Suprapubic skin (tissue), 4 donors: ENCODE data around the gene KCNIP4. TPM values are rescaled to one million over a fixed set of nuclear protein-coding genes. Genes with fewer than 3 reads are reported as not detected.

Experiments
- DNase-seq, 2 donors: peaks; one replicate each; pipeline ENCODE4 v3.0.0-alpha.2; 2019; ENCODE audit warnings: low spot score in 2 of 2
- H3K27ac ChIP-seq: fragments of 200-600 bp; sonication (generic); one replicate; pipeline ENCODE4 v1.5.1; 2019
- H3K27me3 ChIP-seq: fragments of 200-600 bp; sonication (generic); one replicate; pipeline ENCODE4 v1.5.1; 2019
- H3K36me3 ChIP-seq: fragments of 200-600 bp; sonication (generic); one replicate; pipeline ENCODE4 v1.5.1; 2019
- H3K4me1 ChIP-seq: fragments of 200-600 bp; sonication (generic); one replicate; pipeline ENCODE4 v1.5.1; 2019
- H3K4me3 ChIP-seq: fragments of 200-600 bp; sonication (generic); one replicate; pipeline ENCODE4 v1.5.1; 2019; ENCODE audit warnings: mild to moderate bottlenecking
- H3K9me3 ChIP-seq: fragments of 200-600 bp; sonication (generic); one replicate; pipeline ENCODE4 v1.5.1; 2019
- EP300 ChIP-seq: sonication (generic); formaldehyde crosslinking; IDR thresholded peaks from one replicate; pipeline ENCODE4 v1.6.1; 2017; ENCODE audit warnings: antibody characterized with exemption
- POLR2A ChIP-seq, 2 donors: fragments of 450-650 bp; IDR thresholded peaks; one replicate each; pipeline ENCODE4 v1.6.1; 2017; ENCODE audit warnings: antibody characterized with exemption in 2 of 2, mild to moderate bottlenecking in 2 of 2, moderate library complexity in 2 of 2
- POLR2AphosphoS5 ChIP-seq, 3 donors: sonication (generic); formaldehyde crosslinking; IDR thresholded peaks; one replicate each; pipeline ENCODE4 v1.6.1; 2017; ENCODE audit warnings: antibody characterized with exemption in 3 of 3
- WGBS: methylation state at CpG from one replicate; pipeline ENCODE4 v1.1.5; 2018; 5-methylcytosine and 5-hydroxymethylcytosine counted together
- total RNA-seq, 4 donors: library from RNA; depleted of rRNA; stranded (reverse); fragments of >200 nt; gene quantifications; one replicate each; pipeline ENCODE4 v1.1.0, GENCODE V29; 2016
- TF ChIP-seq, protein P1 (sequence below), 2 donors: fragments of 200-600 bp in 1 of 2; fragments of 450-650 bp in 1 of 2; sonication (generic) in 1 of 2; IDR thresholded peaks; one replicate each; pipeline ENCODE4 v1.5.1; 2016 to 2019; ENCODE audit warnings: antibody characterized with exemption in 2 of 2, mild to moderate bottlenecking in 1 of 2, moderate library complexity in 1 of 2

KCNIP4 gene
- total RNA-seq, 4 donors from 2014 or later = not detected

GRCh38 chr4:21893136-21893535 is 55.4 kb downstream of the KCNIP4 start:
- Histone ChIP-seq H3K9me3 (peaks cover 4% of the 10 kb centered on the region), H3K4me3 (no peak overlapping the region), H3K36me3 (no peaks in the 10 kb centered on the region), H3K27me3 (no peaks in the 10 kb centered on the region), H3K27ac (no peak overlapping the region), H3K4me1 (no peaks in the 10 kb centered on the region)
- TF ChIP-seq POLR2A (IDR thresholded peaks at IDR 0.05) = no peak
- TF ChIP-seq, protein P1, sequence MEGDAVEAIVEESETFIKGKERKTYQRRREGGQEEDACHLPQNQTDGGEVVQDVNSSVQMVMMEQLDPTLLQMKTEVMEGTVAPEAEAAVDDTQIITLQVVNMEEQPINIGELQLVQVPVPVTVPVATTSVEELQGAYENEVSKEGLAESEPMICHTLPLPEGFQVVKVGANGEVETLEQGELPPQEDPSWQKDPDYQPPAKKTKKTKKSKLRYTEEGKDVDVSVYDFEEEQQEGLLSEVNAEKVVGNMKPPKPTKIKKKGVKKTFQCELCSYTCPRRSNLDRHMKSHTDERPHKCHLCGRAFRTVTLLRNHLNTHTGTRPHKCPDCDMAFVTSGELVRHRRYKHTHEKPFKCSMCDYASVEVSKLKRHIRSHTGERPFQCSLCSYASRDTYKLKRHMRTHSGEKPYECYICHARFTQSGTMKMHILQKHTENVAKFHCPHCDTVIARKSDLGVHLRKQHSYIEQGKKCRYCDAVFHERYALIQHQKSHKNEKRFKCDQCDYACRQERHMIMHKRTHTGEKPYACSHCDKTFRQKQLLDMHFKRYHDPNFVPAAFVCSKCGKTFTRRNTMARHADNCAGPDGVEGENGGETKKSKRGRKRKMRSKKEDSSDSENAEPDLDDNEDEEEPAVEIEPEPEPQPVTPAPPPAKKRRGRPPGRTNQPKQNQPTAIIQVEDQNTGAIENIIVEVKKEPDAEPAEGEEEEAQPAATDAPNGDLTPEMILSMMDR (IDR thresholded peaks at IDR 0.05) = no peak
- 52% methylated on average over 5 of the region's 5 CpGs for WGBS
- no peak for DNase-seq

DNA sequence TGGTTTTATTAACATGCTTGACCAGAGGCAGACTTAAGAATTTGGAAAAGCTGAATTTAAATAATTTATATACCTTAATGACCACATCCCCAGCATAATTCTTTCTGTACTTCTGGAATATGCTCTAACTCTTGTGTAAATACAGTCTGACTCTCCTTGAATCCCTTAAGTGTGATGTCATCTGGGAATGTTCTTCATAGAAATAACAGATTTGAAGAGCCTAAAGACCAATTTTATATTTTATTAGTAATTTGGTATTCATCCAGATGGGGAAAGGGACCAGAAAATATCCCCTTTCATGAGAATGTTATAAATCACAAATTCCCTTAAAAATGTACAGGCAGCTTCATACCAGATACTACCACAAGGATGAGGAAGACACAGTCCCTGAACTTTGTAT is 58.3 kb downstream of the KCNIP4 start:
- no peak for DNase-seq
- no peaks in the 10 kb centered on the region for H3K4me1 ChIP-seq
- no peak overlapping the region for H3K27ac ChIP-seq
- no peaks in the 10 kb centered on the region for H3K9me3 ChIP-seq
- TF ChIP-seq EP300 = no peak
- no peaks in the 10 kb centered on the region for H3K36me3 ChIP-seq
- H3K27me3 ChIP-seq = no peaks in the 10 kb centered on the region
- no peak overlapping the region for H3K4me3 ChIP-seq

GRCh38 chr4:21888195-21888976 is 60.2 kb downstream of the KCNIP4 start:
- no peak for DNase-seq
- 68% methylated on average over 3 of the region's 3 CpGs for WGBS
- Histone ChIP-seq H3K36me3 (no peaks in the 10 kb centered on the region), H3K4me1 (no peaks in the 10 kb centered on the region), H3K27ac (no peak overlapping the region), H3K27me3 (no peaks in the 10 kb centered on the region), H3K4me3 (no peak overlapping the region), H3K9me3 (no peaks in the 10 kb centered on the region)
- TF ChIP-seq POLR2A (IDR thresholded peaks at IDR 0.05) = no peak
- no peak for TF ChIP-seq EP300

DNA sequence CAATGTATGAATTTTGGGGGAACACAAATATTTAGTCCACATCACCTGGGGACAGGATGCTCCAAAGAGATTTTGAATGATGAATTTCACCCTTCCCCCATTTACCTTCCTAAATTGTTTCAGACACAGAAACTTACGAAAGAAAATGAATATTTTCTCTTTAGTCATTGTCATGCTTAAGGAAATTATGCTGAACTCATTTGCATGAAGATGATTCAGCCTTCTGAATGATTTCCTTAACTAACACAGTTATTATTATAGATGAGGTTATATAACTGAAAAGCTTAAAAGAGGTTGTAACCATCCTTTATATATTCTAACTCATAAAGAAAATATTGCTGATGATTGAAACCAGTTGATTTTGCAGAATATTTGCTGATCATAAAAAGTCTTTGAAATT is 61.1 kb downstream of the KCNIP4 start:
- TF ChIP-seq POLR2A (IDR thresholded peaks at IDR 0.05) = no peak
- TF ChIP-seq EP300 = no peak
- no peak for TF ChIP-seq POLR2AphosphoS5 (IDR thresholded peaks at IDR 0.05)
- TF ChIP-seq, protein P1 (IDR thresholded peaks at IDR 0.05) = no peak
- H3K36me3 ChIP-seq = no peaks in the 10 kb centered on the region
- no peaks in the 10 kb centered on the region for H3K4me1 ChIP-seq
- 61% methylated on average over 1 of the region's 1 CpG for WGBS
- no peak overlapping the region for H3K4me3 ChIP-seq
- no peak overlapping the region for H3K27ac ChIP-seq
- H3K27me3 ChIP-seq = no peaks in the 10 kb centered on the region
- H3K9me3 ChIP-seq = no peaks in the 10 kb centered on the region
- DNase-seq = no peak

DNA sequence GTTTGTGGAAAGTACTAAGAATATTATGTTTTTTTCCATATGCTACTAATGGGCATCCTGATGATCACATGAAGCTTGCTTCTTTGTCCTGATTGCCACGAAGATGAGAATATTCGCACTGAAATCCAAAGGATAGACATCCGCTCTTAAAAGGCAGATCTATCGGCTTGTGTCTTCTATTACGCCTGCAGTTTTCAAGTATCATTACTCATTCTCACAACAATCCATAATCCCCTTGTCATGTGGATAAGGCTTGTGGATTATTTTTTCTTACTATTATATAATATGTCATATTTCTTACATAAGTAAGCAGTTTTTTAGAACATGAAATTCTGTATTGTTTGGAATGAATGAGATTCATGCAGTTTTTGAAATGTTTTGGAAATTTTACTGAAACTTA is 62.8 kb downstream of the KCNIP4 start:
- no peak for DNase-seq
- H3K27me3 ChIP-seq = no peaks in the 10 kb centered on the region
- H3K9me3 ChIP-seq = no peaks in the 10 kb centered on the region
- H3K4me3 ChIP-seq = no peak overlapping the region
- H3K4me1 ChIP-seq = no peaks in the 10 kb centered on the region
- 52% methylated on average over 5 of the region's 5 CpGs for WGBS
- H3K27ac ChIP-seq = no peak overlapping the region
- TF ChIP-seq POLR2A (IDR thresholded peaks at IDR 0.05) = no peak
- TF ChIP-seq, protein P1 (IDR thresholded peaks at IDR 0.05) = no peak
- TF ChIP-seq POLR2AphosphoS5 (IDR thresholded peaks at IDR 0.05) = no peak
- TF ChIP-seq EP300 = no peak
- no peaks in the 10 kb centered on the region for H3K36me3 ChIP-seq

- no peaks in the 10 kb centered on the region for H3K36me3 ChIP-seq
- H3K27me3 ChIP-seq = no peaks in the 10 kb centered on the region
- no peak overlapping the region for H3K27ac ChIP-seq
- 67% methylated on average over 2 of the region's 2 CpGs for WGBS
- H3K9me3 ChIP-seq = no peaks in the 10 kb centered on the region
- no peak overlapping the region for H3K4me3 ChIP-seq
- TF ChIP-seq EP300 (no peak), POLR2A (IDR thresholded peaks at IDR 0.05) (no peak), POLR2AphosphoS5 (IDR thresholded peaks at IDR 0.05) (no peak)
- TF ChIP-seq, protein P1 (IDR thresholded peaks at IDR 0.05) = no peak
- no peak for DNase-seq
- H3K4me1 ChIP-seq = no peaks in the 10 kb centered on the region
Observed at GRCh38 chr4:21885241-21885640, 63.3 kb downstream of the KCNIP4 start.
